Ascending aorta (tissue), 2 donors: ENCODE results near the gene GPER1. TPM values are rescaled to one million over a fixed set of nuclear protein-coding genes. Genes with fewer than 3 reads are reported as not detected.
A peak's percentile ranks its signal among the peaks of the same experiment; 100 is the strongest.

Experiments
- DNase-seq, 2 donors: peaks; one replicate each; pipeline ENCODE4 v3.0.0-alpha.2; 2019; ENCODE audit warnings: low spot score in 2 of 2
- H3K27ac ChIP-seq, 2 donors: fragments of 200-600 bp; sonication (generic); one replicate each; pipeline ENCODE4 v1.5.1; 2016 to 2017; ENCODE audit warnings: mild to moderate bottlenecking in 1 of 2
- H3K27me3 ChIP-seq: fragments of 200-600 bp; sonication (generic); one replicate; pipeline ENCODE4 v1.5.1; 2017
- H3K36me3 ChIP-seq, 2 donors: fragments of 200-600 bp; sonication (generic); one replicate each; pipeline ENCODE4 v1.5.1; 2016
- H3K4me1 ChIP-seq, 2 donors: fragments of 200-600 bp; sonication (generic); one replicate each; pipeline ENCODE4 v1.5.1; 2016 to 2017; ENCODE audit warnings: mild to moderate bottlenecking in 1 of 2
- H3K4me3 ChIP-seq, 2 donors: fragments of 200-600 bp; sonication (generic); one replicate each; pipeline ENCODE4 v1.5.1; 2016 to 2017; ENCODE audit warnings: mild to moderate bottlenecking in 1 of 2
- H3K9me3 ChIP-seq, 2 donors: fragments of 200-600 bp; sonication (generic); one replicate each; pipeline ENCODE4 v1.5.1; 2016
- intact Hi-C: fragments of 100-400 bp; cut with DNase I; formaldehyde crosslinking; loops from one replicate; pipeline ENCODE4 v1.15.1; 2023
- total RNA-seq: library from RNA; depleted of rRNA; stranded (reverse); fragments of >200 nt; gene quantifications from one replicate; pipeline ENCODE4 v1.1.0, GENCODE V29; 2016
- TF ChIP-seq, protein P1 (sequence below), 3 experiments: fragments of 200-600 bp in 2 of 3; fragments of 450-650 bp in 1 of 3; sonication (generic) in 2 of 3; IDR thresholded peaks; one replicate each; pipeline ENCODE4 v1.5.1; 2016 to 2019; ENCODE audit warnings: antibody characterized with exemption in 3 of 3, mild to moderate bottlenecking in 1 of 3, moderate library complexity in 1 of 3

GPER1 gene
- total RNA-seq, 1 donor from 2014 or later: 11.3 TPM

DNA sequence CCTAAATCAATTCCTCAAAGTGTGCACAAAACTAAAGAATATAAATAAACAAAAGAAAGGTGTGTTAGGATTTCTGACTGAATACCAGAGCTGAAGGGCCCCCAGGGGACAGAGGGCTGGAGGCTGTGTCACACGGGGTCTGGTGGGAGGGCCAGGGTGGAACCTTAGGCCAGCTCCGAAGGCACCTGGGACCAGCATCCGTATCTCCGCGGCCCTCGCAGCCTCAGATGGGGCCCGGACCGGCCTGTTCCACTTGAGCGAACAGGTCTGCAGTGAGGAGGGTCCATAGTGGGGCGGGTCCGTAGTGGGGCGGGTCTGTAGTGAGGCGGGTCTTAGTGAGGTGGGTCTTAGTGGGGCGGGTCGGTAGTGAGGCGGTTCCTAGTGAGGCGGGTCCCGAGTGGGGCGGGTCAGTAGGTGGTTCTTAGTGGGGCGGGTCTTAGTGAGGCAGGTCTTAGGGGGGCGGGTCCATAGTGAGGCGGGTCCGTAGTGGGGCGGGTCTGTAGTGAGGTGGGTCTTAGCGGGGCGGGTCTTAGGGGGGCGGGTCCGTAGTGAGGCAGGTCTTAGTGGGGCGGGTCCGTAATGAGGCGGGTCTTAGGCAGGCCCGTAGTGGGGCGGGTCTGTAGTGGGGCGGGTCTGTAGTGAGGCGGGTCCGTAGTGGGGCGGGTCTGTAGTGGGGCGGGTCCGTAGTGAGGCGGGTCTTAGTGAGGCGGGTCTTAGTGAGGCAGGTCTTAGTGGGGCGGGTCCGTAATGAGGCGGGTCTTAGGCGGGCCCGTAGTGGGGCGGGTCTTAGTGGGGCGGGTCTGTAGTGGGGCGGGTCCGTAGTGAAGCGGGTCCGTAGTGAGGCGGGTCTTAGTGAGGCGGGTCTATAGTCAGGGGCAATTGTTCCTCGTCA lies 28.5 kb upstream of the GPER1 start:
- TF ChIP-seq, protein P1, sequence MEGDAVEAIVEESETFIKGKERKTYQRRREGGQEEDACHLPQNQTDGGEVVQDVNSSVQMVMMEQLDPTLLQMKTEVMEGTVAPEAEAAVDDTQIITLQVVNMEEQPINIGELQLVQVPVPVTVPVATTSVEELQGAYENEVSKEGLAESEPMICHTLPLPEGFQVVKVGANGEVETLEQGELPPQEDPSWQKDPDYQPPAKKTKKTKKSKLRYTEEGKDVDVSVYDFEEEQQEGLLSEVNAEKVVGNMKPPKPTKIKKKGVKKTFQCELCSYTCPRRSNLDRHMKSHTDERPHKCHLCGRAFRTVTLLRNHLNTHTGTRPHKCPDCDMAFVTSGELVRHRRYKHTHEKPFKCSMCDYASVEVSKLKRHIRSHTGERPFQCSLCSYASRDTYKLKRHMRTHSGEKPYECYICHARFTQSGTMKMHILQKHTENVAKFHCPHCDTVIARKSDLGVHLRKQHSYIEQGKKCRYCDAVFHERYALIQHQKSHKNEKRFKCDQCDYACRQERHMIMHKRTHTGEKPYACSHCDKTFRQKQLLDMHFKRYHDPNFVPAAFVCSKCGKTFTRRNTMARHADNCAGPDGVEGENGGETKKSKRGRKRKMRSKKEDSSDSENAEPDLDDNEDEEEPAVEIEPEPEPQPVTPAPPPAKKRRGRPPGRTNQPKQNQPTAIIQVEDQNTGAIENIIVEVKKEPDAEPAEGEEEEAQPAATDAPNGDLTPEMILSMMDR (IDR thresholded peaks at IDR 0.05): no peak
- H3K4me3 ChIP-seq: peak overlapping the region in 1 of 2 donors; percentile 26
- no peaks in the 10 kb centered on the region for H3K36me3 ChIP-seq
- intact Hi-C loops: loop anchor here (1.0 kb wide), 1 partner anchor 31 kb away; no protein-coding TSS in a partner anchor
- H3K4me1 ChIP-seq: peaks cover 0 to 6% of the 10 kb centered on the region in 2 donors
- H3K27me3 ChIP-seq: no peaks in the 10 kb centered on the region
- H3K27ac ChIP-seq: peak overlapping the region in 1 of 2 donors; percentile 13
- no peak for DNase-seq
- no peaks in the 10 kb centered on the region for H3K9me3 ChIP-seq

DNA sequence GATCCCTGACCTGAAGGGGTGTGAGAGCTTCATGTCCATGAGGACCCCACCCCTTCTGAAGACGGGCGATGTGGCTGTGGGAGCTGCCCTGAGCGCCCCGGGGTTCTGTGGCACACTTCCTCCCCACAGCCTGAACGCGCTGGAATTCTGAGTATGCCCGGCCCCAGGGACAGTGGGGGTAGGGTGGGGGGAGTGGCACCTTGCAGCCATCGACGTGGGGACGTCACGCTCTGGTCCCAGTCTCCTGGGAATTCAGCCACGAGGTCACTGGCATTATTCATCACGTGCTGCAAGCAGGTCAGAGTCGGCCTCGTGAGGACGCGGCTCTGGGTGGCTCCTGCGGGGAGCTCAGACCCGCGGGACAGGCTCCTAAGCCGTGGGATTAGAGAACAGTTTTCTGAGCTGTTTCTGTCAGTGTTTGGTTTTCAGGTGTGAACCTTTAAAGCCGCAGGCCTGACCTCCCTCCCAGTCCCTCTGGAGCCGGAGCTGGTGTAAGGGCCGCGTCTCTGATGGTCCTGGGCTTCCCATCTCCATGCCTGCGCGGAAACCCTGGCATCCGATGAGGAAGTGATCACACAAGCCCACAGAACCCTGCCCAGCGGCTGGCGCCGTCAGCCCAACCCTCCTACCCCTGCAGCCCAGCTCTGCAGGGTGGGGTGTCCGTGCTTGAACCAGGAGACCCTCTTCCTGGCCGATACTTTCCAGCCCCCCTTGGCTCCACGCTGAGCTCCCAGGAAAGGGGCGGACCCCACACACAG lies 27.4 kb upstream of the GPER1 start:
- TF ChIP-seq, protein P1 (IDR thresholded peaks at IDR 0.05): no peak
- Histone ChIP-seq H3K27ac (peak overlapping the region in 1 of 2 donors; percentile 23), H3K4me3 (peak overlapping the region in 1 of 2 donors; percentile 26), H3K36me3 (no peaks in the 10 kb centered on the region), H3K4me1 (peaks cover 0 to 8% of the 10 kb centered on the region in 2 donors), H3K27me3 (no peaks in the 10 kb centered on the region), H3K9me3 (no peaks in the 10 kb centered on the region)
- intact Hi-C loops: loop anchor here (1.0 kb wide), 1 partner anchor 32 kb away; no protein-coding TSS in a partner anchor
- DNase-seq: peak in 1 of 2 donors; percentile 76

DNA sequence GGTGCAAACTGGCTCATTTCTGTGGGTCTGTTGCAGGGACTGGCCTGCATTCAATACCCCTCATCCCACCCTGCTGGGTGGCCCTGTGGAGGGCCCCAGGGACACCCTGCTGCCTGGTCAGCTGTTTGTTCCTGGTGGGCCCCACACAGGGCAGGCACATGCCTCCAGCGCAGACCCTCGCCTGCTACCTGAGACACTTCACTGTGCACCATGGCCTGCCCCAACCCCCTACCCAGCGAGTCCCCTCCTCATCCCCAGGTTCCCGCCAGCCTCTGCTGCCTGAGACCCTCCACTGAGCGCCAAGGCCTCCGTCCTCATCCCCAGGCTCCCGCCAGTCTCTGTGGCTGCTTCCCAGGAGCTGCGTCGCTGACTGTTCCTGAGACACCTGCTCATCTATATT lies 26.7 kb upstream of the GPER1 start:
- Histone ChIP-seq H3K4me1 (peaks cover 0 to 13% of the 10 kb centered on the region in 2 donors), H3K27ac (no peak overlapping the region)
- intact Hi-C loops: no loop called here

DNA sequence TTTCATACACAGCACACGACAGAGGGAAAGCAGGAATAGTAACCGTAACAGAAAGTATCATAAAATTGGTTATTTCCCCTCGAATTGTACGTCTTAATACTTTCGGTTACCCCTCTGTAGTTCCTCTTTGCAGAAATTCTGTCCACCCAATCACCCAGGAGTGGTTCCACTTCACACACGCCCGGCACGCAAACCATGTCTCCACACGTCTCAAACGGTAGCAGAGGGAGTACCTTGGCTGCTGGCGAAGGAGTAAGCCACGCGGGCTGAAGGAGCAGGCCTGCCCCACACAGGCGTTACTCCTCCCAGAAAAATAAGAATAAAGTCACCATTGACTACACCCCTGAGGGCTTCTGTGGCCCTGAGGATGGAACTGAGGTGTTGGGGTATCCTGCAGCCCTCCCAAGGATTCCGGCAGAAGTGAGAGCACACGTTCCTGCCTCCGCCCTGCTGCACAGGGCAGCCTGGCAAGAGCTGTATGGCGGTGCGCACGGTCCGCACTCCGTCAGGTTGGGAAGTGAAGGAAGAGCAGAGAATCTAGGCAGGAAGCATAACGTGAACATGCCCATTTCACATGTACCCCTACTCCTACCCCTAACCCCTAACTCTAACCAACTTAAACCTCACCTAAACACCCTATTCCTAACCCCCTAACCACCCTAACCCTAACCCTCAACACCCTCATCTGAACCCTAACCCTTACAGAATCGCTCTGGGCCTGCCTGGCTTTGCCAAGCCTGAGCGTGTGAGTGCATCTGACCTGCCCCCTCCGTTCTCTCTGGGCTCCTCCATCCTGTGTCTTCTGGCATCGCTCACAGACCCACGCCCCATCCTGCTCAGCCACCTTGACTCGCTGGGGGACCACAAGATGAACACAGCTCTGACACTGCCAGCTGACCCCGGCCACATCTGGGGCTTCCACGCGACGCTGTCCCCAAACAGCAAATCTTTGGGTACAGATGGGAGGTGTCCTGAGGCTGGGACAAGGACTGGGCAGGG lies 25.3 kb upstream of the GPER1 start:
- Histone ChIP-seq H3K4me1 (peaks cover 0 to 13% of the 10 kb centered on the region in 2 donors), H3K9me3 (no peaks in the 10 kb centered on the region), H3K27ac (no peak overlapping the region), H3K27me3 (no peaks in the 10 kb centered on the region), H3K36me3 (no peaks in the 10 kb centered on the region), H3K4me3 (no peak overlapping the region)
- intact Hi-C loops: no loop called here
- TF ChIP-seq, protein P1 (IDR thresholded peaks at IDR 0.05): no peak
- DNase-seq: no peak

More for the DNA sequence above, 26.7 kb upstream of the GPER1 start:
- H3K9me3 ChIP-seq: no peaks in the 10 kb centered on the region
- H3K36me3 ChIP-seq: no peaks in the 10 kb centered on the region
- DNase-seq: no peak
- no peaks in the 10 kb centered on the region for H3K27me3 ChIP-seq
- TF ChIP-seq, protein P1 (IDR thresholded peaks at IDR 0.05): no peak
- no peak overlapping the region for H3K4me3 ChIP-seq

DNA sequence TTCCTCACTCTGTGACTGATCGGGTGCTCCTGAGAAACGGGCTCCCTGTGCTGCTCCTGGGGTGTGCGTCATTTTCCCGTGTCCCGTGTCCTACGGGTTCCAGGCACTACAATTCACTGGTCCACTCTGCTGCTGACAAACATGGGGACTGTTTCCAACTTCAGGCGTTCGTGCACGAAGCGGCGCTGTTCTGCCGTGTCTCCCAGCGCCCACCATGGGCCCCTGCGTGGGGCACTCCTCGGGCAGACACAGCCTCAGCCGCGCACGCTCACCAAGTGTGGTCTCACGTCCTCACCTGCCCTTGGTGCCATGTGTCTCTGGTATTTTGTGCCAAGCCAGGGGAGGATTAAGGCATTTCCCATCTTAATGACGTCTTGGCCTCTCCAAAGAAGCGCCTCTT lies 24.6 kb upstream of the GPER1 start:
- Histone ChIP-seq H3K4me1 (peaks cover 0 to 13% of the 10 kb centered on the region in 2 donors), H3K9me3 (no peaks in the 10 kb centered on the region), H3K27ac (no peak overlapping the region), H3K4me3 (no peak overlapping the region), H3K27me3 (no peaks in the 10 kb centered on the region), H3K36me3 (no peaks in the 10 kb centered on the region)
- intact Hi-C loops: no loop called here
- no peak for DNase-seq
- TF ChIP-seq, protein P1 (IDR thresholded peaks at IDR 0.05): no peak
